H7 (cell line): ENCODE measurements around the gene ANKRD50. TPM values are rescaled to one million over a fixed set of nuclear protein-coding genes. Genes with fewer than 3 reads are reported as not detected.

ENCODE experiments used
- DNase-seq: peaks from one replicate; pipeline ENCODE4 v3.0.0; 2012
- H3K27me3 ChIP-seq: 2 replicates; pipeline ENCODE4 v1.6.0; 2011; ENCODE audit warnings: mild to moderate bottlenecking, low read length; ENCODE audit not compliant: control insufficient read depth, insufficient read depth
- H3K36me3 ChIP-seq: replicated peaks from 2 replicates; pipeline ENCODE4 v1.5.1; 2011; ENCODE audit warnings: low read length; ENCODE audit not compliant: control insufficient read depth, insufficient read depth
- H3K4me3 ChIP-seq: 2 replicates; pipeline ENCODE4 v1.5.1; 2011; ENCODE audit warnings: low read depth, mild to moderate bottlenecking, control low read depth, low read length, moderate library complexity; ENCODE audit not compliant: insufficient read depth
- total RNA-seq: library from RNA; depleted of rRNA; stranded (reverse); fragments of >200 nt; shearing (Covaris generic); gene quantifications from 2 replicates; pipeline ENCODE4 v1.2.3, GENCODE V29; 2014; rRNA removed

Gene ANKRD50, protein sequence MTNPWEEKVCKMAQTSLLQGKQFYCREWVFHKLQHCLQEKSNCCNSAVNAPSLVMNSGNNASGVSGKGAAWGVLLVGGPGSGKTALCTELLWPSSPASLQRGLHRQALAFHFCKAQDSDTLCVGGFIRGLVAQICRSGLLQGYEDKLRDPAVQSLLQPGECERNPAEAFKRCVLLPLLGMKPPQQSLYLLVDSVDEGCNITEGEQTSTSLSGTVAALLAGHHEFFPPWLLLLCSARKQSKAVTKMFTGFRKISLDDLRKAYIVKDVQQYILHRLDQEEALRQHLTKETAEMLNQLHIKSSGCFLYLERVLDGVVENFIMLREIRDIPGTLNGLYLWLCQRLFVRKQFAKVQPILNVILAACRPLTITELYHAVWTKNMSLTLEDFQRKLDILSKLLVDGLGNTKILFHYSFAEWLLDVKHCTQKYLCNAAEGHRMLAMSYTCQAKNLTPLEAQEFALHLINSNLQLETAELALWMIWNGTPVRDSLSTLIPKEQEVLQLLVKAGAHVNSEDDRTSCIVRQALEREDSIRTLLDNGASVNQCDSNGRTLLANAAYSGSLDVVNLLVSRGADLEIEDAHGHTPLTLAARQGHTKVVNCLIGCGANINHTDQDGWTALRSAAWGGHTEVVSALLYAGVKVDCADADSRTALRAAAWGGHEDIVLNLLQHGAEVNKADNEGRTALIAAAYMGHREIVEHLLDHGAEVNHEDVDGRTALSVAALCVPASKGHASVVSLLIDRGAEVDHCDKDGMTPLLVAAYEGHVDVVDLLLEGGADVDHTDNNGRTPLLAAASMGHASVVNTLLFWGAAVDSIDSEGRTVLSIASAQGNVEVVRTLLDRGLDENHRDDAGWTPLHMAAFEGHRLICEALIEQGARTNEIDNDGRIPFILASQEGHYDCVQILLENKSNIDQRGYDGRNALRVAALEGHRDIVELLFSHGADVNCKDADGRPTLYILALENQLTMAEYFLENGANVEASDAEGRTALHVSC (N-terminal part only)
- 9.9 and 14.4 TPM in 2 replicates for total RNA-seq

DNA sequence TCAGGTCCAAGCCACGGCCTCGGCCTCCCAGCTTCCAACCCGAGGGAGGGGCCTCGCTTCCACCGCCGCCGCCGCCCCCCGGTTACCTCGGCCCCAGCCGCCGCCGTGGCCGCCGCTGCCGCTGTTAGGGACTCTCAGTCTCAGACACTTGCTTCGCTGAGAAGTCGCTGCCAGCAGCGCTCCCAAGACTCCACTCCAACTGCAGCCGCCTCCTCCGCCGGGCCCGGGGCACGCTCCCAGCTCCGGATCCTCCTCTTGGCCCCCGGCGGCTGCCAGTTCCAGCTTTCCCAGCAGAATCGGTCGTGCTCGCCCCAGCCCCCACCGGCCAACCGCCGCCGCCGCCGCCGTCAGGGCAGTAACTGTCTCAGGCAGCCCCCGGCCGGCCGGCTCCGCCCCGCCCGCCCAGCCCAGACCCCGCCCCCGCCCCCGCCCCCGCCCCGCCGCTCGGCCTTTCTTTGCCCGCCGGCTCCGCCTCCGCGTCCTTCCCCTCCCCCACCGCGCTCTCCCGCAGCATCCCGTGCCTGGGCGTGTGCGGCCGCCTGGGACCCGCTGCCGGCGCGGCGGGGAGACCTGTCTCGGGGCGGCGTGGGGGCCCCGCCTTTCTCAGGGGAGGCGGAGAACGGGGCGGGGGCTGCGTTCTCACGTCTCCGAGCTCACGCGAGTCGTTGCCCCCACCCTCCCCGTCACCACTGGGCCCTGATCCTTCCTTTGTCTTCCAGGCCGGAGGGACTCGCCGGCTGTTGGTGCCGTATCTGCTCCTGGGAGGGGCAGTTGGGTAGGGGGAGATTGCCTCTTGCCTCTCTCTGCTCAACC is at the start of gene ANKRD50:
TSS of gene ANKRD50 (minus strand) at position 361 of the 813 bp plus-strand sequence. CDS start 2,221 bp downstream, outside the sequence.
- peak; percentile 92 for DNase-seq
- H3K27me3 ChIP-seq: no peaks in the 10 kb centered on the region
- H3K36me3 ChIP-seq: no peaks in the 10 kb centered on the region; the same call in none of the 2 replicates
- peak within 1 kb of the TSS; percentile 86 for H3K4me3 ChIP-seq

DNA sequence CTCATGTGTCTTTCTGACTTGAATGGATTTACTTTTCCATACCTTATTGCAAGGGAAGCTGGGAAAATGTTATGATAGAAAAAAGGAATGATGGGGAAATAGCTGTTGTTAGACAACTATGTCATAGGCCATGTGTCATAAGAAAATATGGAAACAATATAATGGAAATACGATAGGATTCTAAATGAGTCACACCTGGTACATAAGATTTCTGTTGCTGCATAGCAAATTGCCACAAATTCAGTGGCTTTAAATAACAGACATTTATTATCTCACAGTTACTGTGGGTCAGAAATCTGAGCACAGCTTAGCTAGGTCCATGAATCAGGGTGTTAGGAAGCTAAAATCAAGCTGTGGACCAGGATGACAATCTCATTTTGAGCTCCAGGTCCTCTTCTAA is 44.6 kb upstream of the ANKRD50 start:
- no peaks in the 10 kb centered on the region for H3K36me3 ChIP-seq
- H3K27me3 ChIP-seq: no peaks in the 10 kb centered on the region
- no peak overlapping the region for H3K4me3 ChIP-seq
- DNase-seq: no peak

DNA sequence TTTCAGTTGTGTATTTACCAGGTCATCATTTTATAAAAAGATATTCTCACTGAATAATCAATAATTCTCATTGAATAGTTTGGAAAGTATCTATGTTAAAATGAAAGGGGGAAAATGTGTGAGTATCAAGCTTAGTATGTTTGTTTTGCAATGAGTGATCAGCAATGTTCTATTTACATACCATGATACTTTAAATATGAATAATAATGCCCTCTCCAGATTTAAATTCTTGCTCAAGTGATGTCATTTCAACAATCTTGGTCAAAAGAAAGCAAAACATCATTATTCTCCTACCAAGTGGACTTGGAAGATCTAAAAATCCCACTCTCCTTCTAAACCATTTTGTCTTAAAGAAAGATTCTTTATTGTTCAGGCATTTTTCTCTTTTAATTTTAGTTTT is 42.1 kb upstream of the ANKRD50 start:
- DNase-seq: no peak
- H3K36me3 ChIP-seq: no peaks in the 10 kb centered on the region

DNA sequence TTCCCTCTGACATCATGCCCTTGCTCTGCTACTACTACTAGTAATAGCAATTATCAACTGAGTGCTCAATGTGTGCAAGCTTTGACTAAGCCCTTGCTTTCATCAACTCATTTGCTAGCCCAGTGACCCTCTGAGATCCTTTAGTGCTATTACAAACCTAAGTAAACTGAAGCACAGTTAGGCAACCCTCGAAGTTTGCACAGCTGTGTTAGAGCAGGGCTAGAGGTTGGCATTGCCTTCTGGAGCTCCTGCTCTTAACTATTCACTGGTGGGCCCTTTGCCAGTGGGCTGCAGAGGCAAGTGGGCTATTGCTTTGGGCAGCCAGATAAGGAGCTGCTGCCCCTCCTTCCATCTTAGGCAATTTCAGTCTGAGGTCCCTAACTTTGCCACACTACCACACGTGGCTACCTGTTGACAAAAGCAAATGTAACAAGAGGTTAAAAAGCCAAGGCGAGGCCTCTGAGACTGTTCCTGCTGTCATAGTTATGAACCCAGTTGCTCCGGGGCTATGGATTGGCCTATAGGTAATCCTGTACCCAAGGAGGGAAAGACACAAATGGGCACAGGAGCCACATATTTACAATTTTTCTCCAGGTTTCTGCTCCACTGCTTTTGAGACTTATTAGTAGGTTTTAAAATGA is 41.5 kb upstream of the ANKRD50 start:
- Histone ChIP-seq H3K4me3 (no peak overlapping the region), H3K36me3 (no peaks in the 10 kb centered on the region), H3K27me3 (no peaks in the 10 kb centered on the region)
- DNase-seq: no peak

More for the DNA sequence above, 42.1 kb upstream of the ANKRD50 start:
- Histone ChIP-seq H3K27me3 (no peaks in the 10 kb centered on the region), H3K4me3 (no peak overlapping the region)

DNA sequence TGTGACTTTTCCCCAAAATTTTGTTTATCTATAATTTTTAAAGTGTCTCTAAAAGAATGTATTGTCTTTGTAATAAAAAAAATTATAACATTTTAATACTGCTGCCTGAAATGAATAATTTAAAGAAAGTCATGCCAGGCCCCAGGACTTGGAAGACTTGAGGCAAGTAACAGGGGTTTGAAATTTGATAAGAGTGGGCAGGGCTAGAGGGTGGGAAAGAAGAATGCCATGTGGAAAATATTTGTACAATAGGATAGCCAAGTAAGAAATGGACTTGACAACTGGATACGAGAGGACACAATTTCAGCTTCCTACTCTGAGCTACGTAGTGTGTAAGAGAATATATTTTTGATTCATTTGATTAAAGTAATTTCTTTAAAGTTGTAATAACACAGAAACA is 36.9 kb upstream of the ANKRD50 start:
- no peak for DNase-seq
- Histone ChIP-seq H3K4me3 (no peak overlapping the region), H3K36me3 (no peaks in the 10 kb centered on the region), H3K27me3 (no peaks in the 10 kb centered on the region)

DNA sequence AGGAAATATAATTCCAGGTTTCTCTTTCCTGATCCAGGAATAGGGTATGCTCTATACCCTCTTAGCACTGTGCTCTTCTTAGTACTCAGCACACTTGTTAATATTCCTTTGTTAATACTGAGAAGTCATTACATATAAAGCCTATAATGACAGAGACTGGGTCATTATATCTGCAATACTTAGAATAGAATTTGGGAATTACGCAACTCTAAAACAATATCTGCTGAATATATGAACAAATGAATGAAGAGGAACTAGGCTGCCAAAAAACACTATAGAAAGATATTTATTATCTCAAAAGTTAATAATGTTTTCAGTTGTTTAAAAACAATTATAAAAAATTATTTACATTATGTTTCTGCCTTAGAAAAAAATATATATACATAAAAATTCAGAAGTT is 36.4 kb upstream of the ANKRD50 start:
- Histone ChIP-seq H3K36me3 (no peaks in the 10 kb centered on the region), H3K27me3 (no peaks in the 10 kb centered on the region), H3K4me3 (no peak overlapping the region)
- no peak for DNase-seq

DNA sequence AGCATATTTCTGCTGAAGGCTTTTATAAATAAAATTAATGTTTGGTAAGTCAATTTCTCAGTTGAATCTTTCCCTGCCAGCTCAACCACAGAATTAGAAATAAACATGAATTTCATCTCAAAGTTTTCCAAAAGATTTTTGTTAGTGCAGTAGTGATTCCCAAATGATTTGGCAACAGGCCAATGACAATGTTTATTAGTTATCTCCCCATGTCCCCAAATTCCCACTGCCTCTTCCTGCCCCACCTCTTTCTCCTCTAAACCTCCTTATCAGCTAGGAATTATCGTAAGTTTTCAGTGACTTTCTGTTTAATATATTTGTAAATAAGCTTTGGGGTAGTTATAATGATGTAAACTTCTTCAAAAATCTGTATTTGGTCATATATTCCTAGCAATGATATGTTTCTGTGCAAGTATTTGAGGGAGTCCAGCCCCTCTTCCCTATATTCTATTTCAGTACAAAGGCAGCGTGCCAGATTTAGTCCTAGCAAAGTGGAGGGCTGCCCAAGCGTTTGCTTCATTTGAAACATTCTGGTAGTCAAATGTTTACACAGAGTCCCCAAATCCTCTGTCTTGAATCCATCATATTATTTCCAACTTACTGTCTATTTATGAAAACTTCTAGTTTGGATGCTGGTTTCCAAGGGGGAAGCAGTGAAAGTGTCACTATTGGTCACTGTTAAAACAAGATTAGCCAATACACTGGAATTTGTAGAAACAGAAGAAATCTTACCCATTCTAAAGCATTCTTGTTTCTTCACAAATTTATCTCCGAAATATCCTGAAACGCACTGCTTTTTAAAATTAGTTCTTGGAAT is 33.7 kb upstream of the ANKRD50 start:
- DNase-seq: no peak
- no peaks in the 10 kb centered on the region for H3K27me3 ChIP-seq

DNA sequence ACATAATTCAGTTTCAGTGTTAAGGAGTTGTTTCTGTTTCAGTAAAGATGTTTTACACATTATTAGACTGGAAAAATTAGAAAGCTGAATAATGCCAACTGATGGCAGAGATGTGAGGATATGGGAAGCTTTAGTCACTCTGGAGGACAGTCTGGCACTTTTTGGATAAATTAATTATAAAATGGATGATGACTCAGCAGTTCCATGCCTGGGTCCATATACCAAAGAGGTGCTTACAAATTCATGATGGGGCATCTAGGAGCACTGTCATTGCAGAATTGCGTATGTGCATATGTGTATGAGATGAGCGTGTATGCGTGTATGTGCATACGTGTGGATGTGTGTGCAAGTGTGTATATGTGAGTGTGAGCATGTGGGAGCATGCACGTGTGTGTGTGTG is 31.2 kb upstream of the ANKRD50 start:
- DNase-seq: no peak
- no peak overlapping the region for H3K4me3 ChIP-seq
- no peaks in the 10 kb centered on the region for H3K36me3 ChIP-seq
- no peaks in the 10 kb centered on the region for H3K27me3 ChIP-seq

More for the DNA sequence above, 33.7 kb upstream of the ANKRD50 start:
- Histone ChIP-seq H3K4me3 (no peak overlapping the region), H3K36me3 (no peaks in the 10 kb centered on the region)

DNA sequence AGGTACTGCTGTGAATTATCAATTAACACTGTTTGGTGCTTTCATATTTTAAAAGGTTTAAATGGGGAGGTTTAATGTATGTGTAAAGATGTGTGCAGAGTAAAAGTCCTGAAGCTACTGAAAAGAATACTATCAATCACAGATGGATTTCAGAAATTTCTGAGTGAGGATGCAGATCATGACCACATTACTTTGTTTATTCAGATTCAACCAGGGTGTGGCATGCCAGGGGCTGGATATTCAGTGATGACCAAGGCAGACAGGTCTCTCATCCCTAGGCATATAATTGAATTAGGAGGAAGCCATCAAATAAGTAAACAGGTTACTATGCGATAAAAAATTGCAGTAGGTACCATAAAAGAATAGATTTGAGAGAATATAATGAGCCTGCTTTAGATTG is 28.0 kb upstream of the ANKRD50 start:
- no peak for DNase-seq
- Histone ChIP-seq H3K4me3 (no peak overlapping the region), H3K27me3 (no peaks in the 10 kb centered on the region), H3K36me3 (no peaks in the 10 kb centered on the region)

DNA sequence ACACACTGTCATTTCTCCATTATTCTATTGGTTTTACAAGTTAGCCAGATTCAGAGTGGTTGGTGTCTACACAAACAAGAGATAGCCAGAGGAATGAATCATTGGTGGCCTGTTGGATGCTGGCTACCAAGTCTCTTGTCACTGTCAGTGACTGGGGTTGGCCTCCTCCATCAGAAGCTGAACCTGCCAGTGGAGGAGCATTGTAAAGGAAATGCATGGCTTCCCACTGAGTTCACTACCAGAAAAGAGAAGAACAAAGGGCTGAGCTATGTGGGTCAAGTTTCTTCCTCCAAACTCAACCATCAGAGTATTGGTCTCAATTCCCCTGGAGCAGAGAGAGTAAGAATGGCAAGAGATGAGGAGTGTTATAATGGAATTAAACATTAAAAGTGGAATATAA is 26.5 kb upstream of the ANKRD50 start:
- Histone ChIP-seq H3K27me3 (no peaks in the 10 kb centered on the region), H3K36me3 (no peaks in the 10 kb centered on the region), H3K4me3 (no peak overlapping the region)
- peak; percentile 48 for DNase-seq

DNA sequence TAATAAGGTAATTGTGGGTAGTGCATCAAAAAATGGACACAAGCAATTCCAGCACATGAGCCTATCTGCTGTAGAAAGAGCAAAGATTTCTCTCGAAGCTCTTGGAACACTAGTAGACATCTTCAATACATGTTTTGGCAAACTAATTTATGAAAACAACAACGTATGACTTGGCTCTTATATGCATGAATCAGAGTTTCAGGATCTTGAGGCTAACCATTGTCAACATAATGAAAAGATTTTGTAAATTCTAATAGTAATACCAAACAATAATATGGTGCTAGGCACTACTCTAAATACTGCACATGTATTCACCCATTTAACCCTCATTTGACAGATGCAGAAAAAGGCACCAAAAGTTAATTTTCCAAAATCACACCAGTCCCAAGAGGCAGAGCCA is 25.1 kb upstream of the ANKRD50 start:
- Histone ChIP-seq H3K4me3 (no peak overlapping the region), H3K27me3 (no peaks in the 10 kb centered on the region), H3K36me3 (no peaks in the 10 kb centered on the region)
- DNase-seq: no peak

DNA sequence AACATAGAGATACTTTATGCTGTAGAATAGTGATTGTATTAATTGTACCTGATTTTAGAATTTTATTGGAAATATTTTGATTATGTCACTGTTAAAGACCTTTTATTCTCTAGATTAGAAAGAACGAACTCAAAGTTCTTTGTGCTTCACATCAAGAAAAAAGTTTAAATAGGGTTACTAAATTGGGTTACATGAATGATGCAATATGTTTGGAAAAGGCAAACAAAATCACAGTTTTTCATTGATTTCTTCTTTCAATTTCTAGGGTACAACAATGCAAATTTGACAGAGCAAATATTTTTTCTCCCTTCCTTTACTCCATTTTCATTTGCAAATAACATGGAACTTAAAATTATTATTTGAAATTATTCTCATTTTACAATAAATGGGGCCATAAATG is 24.0 kb upstream of the ANKRD50 start:
- H3K27me3 ChIP-seq: no peaks in the 10 kb centered on the region
- no peak overlapping the region for H3K4me3 ChIP-seq
- H3K36me3 ChIP-seq: no peaks in the 10 kb centered on the region
- DNase-seq: no peak

DNA sequence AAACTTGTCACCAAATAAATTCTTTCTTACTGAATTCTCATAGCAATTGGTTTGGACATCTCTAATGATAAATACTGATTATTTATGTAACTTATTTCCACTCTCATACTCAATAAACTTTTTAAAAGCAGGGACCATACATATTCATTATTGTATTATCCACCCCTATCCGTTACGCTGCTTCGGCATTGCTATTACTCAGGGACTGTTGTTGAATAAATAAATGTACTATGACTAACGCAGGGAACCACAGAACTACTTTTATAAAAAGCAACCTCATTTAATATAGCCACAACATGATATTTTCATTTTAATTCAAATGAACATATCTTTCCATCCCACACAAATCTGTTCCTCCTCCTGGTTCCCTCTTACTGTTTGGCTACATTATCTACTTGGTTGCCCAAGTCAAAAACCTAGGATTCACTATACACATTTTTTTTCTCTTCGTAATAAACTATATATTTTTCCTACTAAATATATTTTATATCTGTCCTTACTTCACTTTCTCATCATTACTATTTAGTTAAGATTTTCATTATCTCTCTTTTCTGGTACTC is 14.9 kb upstream of the ANKRD50 start:
- Histone ChIP-seq H3K36me3 (no peaks in the 10 kb centered on the region), H3K27me3 (no peaks in the 10 kb centered on the region), H3K4me3 (no peak overlapping the region)
- DNase-seq: no peak
